Measurements from ENCODE around the gene EEF1AKMT3. TPM values are rescaled to one million over a fixed set of nuclear protein-coding genes. Genes with fewer than 3 reads are reported as not detected.

EEF1AKMT3 gene
- total RNA-seq, 1 experiment from 2014 or later: 5.0 TPM

GRCh38 chr12:57826966-57827365 is 54.6 kb downstream of the EEF1AKMT3 start:
- Histone ChIP-seq H2AFZ (ENCODE audit: low read depth, low read length, poor library complexity, severe bottlenecking) (no peak overlapping the region), H3K27ac (ENCODE audit: low read depth, low read length) (no peak overlapping the region), H3K36me3 (ENCODE audit: control insufficient read depth in 1 of 2, insufficient read depth in 2 of 2, low read length in 2 of 2) (peaks cover 37 to 42% of the 10 kb centered on the region in 2 experiments), H3K4me3 (replicated peaks in 1 of 2; ENCODE audit: low read depth in 1 of 2, low read length in 2 of 2) (no peak overlapping the region), H3K9me2 (ENCODE audit: insufficient read depth) (no peaks in the 10 kb centered on the region), H3K79me2 (ENCODE audit: insufficient read depth, low read length) (peaks cover 22% of the 10 kb centered on the region), H3K4me1 (ENCODE audit: control insufficient read depth in 1 of 2, insufficient read depth in 2 of 2, low read length in 2 of 2) (0 out of 4 replicates have a peak, but pooled peaks cover 0 to 4% of the 10 kb centered on the region in 2 experiments), H4K20me1 (ENCODE audit: insufficient read depth) (no peaks in the 10 kb centered on the region), H3K27me3 (ENCODE audit: insufficient read depth, low read length) (no peaks in the 10 kb centered on the region), H3K9me3 (ENCODE audit: control insufficient read depth in 1 of 2, insufficient read depth in 1 of 2, low read depth in 1 of 2, low read length in 2 of 2) (no peaks in the 10 kb centered on the region), H3K9ac (ENCODE audit: low read length) (no peak overlapping the region), H3K4me2 (ENCODE audit: low read length) (no peak overlapping the region)
- ChIA-PET POLR2A (no interaction called here), RAD21 (ENCODE audit: low non-redundant PET in 1 of 2, low total read pairs in 2 of 2, uncharacterized antibody in 2 of 2, unreplicated experiment in 2 of 2) (interaction anchor here in 1 of 2 experiments (0.5 kb wide), 1 partner anchor 31 kb away, joined by 3 read pairs; no protein-coding TSS in a partner anchor), CTCF (no interaction called here)
- no TSS peak for BruUV-seq (replicated peaks)
- no peak for ATAC-seq
- intact Hi-C loops (cut with micrococcal nuclease): no loop called here
- TF ChIP-seq ZFX (IDR thresholded peaks at IDR 0.05): no peak
- TF ChIP-seq, protein P1, sequence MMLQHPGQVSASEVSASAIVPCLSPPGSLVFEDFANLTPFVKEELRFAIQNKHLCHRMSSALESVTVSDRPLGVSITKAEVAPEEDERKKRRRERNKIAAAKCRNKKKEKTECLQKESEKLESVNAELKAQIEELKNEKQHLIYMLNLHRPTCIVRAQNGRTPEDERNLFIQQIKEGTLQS (IDR thresholded peaks at IDR 0.05): no peak
- TF ChIP-seq JUND (IDR thresholded peaks at IDR 0.05): no peak
- TF ChIP-seq ZNF274 (IDR thresholded peaks at IDR 0.05; ENCODE audit: low read depth, low read length): no peak
- no peak for TF ChIP-seq SIN3A (IDR thresholded peaks at IDR 0.05; ENCODE audit: low read depth)
- TF ChIP-seq, protein P2, sequence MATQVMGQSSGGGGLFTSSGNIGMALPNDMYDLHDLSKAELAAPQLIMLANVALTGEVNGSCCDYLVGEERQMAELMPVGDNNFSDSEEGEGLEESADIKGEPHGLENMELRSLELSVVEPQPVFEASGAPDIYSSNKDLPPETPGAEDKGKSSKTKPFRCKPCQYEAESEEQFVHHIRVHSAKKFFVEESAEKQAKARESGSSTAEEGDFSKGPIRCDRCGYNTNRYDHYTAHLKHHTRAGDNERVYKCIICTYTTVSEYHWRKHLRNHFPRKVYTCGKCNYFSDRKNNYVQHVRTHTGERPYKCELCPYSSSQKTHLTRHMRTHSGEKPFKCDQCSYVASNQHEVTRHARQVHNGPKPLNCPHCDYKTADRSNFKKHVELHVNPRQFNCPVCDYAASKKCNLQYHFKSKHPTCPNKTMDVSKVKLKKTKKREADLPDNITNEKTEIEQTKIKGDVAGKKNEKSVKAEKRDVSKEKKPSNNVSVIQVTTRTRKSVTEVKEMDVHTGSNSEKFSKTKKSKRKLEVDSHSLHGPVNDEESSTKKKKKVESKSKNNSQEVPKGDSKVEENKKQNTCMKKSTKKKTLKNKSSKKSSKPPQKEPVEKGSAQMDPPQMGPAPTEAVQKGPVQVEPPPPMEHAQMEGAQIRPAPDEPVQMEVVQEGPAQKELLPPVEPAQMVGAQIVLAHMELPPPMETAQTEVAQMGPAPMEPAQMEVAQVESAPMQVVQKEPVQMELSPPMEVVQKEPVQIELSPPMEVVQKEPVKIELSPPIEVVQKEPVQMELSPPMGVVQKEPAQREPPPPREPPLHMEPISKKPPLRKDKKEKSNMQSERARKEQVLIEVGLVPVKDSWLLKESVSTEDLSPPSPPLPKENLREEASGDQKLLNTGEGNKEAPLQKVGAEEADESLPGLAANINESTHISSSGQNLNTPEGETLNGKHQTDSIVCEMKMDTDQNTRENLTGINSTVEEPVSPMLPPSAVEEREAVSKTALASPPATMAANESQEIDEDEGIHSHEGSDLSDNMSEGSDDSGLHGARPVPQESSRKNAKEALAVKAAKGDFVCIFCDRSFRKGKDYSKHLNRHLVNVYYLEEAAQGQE (IDR thresholded peaks at IDR 0.05; ENCODE audit: low read depth): no peak
- TF ChIP-seq CTCF (IDR thresholded peaks at IDR 0.05 in 2 of 3, conservative IDR thresholded peaks at IDR 0.05 in 1 of 3; ENCODE audit: borderline replicate concordance in 1 of 3, insufficient read depth in 1 of 3, low read depth in 2 of 3, low read length in 2 of 3): no peak
- no peak for TF ChIP-seq TCF7L2 (IDR thresholded peaks at IDR 0.05; ENCODE audit: borderline replicate concordance, extremely low read depth, insufficient read depth, insufficient read length)
- no peak for TF ChIP-seq SP1 (IDR thresholded peaks at IDR 0.05; ENCODE audit: low read depth)
- TF ChIP-seq SRF (IDR thresholded peaks at IDR 0.05; ENCODE audit: low read depth): no peak
- TF ChIP-seq YY1 (IDR thresholded peaks at IDR 0.05; ENCODE audit: extremely low read depth, insufficient replicate concordance, low read depth, low read length): no peak
- TF ChIP-seq POLR2AphosphoS5 (IDR thresholded peaks at IDR 0.05; ENCODE audit: low read depth, low read length): no peak
- TF ChIP-seq, protein P3, sequence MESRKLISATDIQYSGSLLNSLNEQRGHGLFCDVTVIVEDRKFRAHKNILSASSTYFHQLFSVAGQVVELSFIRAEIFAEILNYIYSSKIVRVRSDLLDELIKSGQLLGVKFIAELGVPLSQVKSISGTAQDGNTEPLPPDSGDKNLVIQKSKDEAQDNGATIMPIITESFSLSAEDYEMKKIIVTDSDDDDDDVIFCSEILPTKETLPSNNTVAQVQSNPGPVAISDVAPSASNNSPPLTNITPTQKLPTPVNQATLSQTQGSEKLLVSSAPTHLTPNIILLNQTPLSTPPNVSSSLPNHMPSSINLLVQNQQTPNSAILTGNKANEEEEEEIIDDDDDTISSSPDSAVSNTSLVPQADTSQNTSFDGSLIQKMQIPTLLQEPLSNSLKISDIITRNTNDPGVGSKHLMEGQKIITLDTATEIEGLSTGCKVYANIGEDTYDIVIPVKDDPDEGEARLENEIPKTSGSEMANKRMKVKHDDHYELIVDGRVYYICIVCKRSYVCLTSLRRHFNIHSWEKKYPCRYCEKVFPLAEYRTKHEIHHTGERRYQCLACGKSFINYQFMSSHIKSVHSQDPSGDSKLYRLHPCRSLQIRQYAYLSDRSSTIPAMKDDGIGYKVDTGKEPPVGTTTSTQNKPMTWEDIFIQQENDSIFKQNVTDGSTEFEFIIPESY (IDR thresholded peaks at IDR 0.05; ENCODE audit: extremely low read depth, insufficient replicate concordance, low read length): no peak
- TF ChIP-seq FOSL1 (IDR thresholded peaks at IDR 0.05; ENCODE audit: low read depth): no peak
- DNase-seq (ENCODE audit: low read depth, low spot score): no peak

All from HCT116 (cell line).